Cardiac muscle cell (in vitro differentiated cells and primary cell): ENCODE data around the gene CEP164. TPM values are rescaled to one million over a fixed set of nuclear protein-coding genes. Genes with fewer than 3 reads are reported as not detected.

ENCODE experiments used
- DNase-seq, 2 donors: peaks; one replicate each; pipeline versions ENCODE4 v3.0.0 to v3.0.0-alpha.2; 2010 to 2017; ENCODE audit warnings: low read depth in 1 of 2, low spot score in 1 of 2
- H3K27ac ChIP-seq: fragments of 200-600 bp; sonication (generic); 2 replicates; pipeline ENCODE4 v1.5.1; 2016
- H3K27me3 ChIP-seq: fragments of 200-600 bp; sonication (generic); 2 replicates; pipeline ENCODE4 v1.6.0; 2016; ENCODE audit warnings: control low read depth
- H3K36me3 ChIP-seq: fragments of 200-600 bp; sonication (generic); 2 replicates; pipeline ENCODE4 v1.5.1; 2016; ENCODE audit warnings: control low read depth
- H3K4me1 ChIP-seq: fragments of 200-600 bp; sonication (generic); 2 replicates; pipeline ENCODE4 v1.8.1; 2017; ENCODE audit warnings: low read depth, mild to moderate bottlenecking, mixed run types
- H3K4me3 ChIP-seq: fragments of 200-600 bp; sonication (generic); 2 replicates; pipeline ENCODE4 v1.5.1; 2016; ENCODE audit warnings: mild to moderate bottlenecking
- H3K9me3 ChIP-seq: fragments of 200-600 bp; sonication (generic); 2 replicates; pipeline ENCODE4 v1.5.1; 2017; ENCODE audit warnings: low read depth, mild to moderate bottlenecking, control low read depth
- CTCF ChIP-seq: IDR thresholded peaks from 2 replicates; pipeline ENCODE4 v1.5.1; 2012; ENCODE audit warnings: low read depth, mild to moderate bottlenecking, low read length
- polyA plus RNA-seq: library from polyadenylated mRNA; unstranded; fragments of >200 nt; fragmentation: Nextera tagmentation; extraction: Ambion mirVana; gene quantifications from 2 replicates; pipeline ENCODE4 v1.2.1, GENCODE V29; 2016
- total RNA-seq: library from RNA; depleted of rRNA; stranded (reverse); fragments of >200 nt; gene quantifications from 2 replicates; pipeline ENCODE4 v1.2.3, GENCODE V29; 2016

Gene CEP164
- total and polyA plus RNA-seq, 2 experiments from 2014 or later = 22.6 to 31.8 TPM

- H3K27me3 ChIP-seq = peaks cover 2% of the 10 kb centered on the region
These were observed 93.8 kb downstream of the CEP164 start for GRCh38 chr11:117421476-117421875.

GRCh38 chr11:117423046-117423575 is 95.5 kb downstream of the CEP164 start:
- H3K9me3 ChIP-seq = no peaks in the 10 kb centered on the region
- TF ChIP-seq CTCF = no peak
- no peak overlapping the region for H3K4me3 ChIP-seq
- H3K27me3 ChIP-seq = peaks cover 5% of the 10 kb centered on the region
- H3K4me1 ChIP-seq = peaks cover 4% of the 10 kb centered on the region
- H3K27ac ChIP-seq = no peak overlapping the region
- H3K36me3 ChIP-seq = no peaks in the 10 kb centered on the region
- no peak for DNase-seq

More at GRCh38 chr11:117421476-117421875, 93.8 kb downstream of the CEP164 start:
- Histone ChIP-seq H3K4me3 (no peak overlapping the region), H3K27ac (no peak overlapping the region), H3K36me3 (no peaks in the 10 kb centered on the region), H3K4me1 (peaks cover 4% of the 10 kb centered on the region), H3K9me3 (no peaks in the 10 kb centered on the region)
- no peak for DNase-seq
- no peak for TF ChIP-seq CTCF

GRCh38 chr11:117424781-117425180 is 97.1 kb downstream of the CEP164 start:
- DNase-seq = peak in 1 of 2 donors; percentile 35
- no peaks in the 10 kb centered on the region for H3K9me3 ChIP-seq
- peaks cover 5% of the 10 kb centered on the region for H3K27me3 ChIP-seq
- H3K36me3 ChIP-seq = no peaks in the 10 kb centered on the region
- peaks cover 4% of the 10 kb centered on the region for H3K4me1 ChIP-seq
- no peak overlapping the region for H3K4me3 ChIP-seq
- H3K27ac ChIP-seq = no peak overlapping the region
- no peak for TF ChIP-seq CTCF

- Histone ChIP-seq H3K27me3 (peaks cover 5% of the 10 kb centered on the region), H3K4me1 (peaks cover 4% of the 10 kb centered on the region), H3K9me3 (no peaks in the 10 kb centered on the region), H3K27ac (no peak overlapping the region), H3K4me3 (no peak overlapping the region), H3K36me3 (no peaks in the 10 kb centered on the region)
- no peak for DNase-seq
- TF ChIP-seq CTCF = no peak
These were observed 98.1 kb downstream of the CEP164 start for GRCh38 chr11:117425679-117426296.

GRCh38 chr11:117426297-117426685 is 98.6 kb downstream of the CEP164 start:
- Histone ChIP-seq H3K27me3 (peaks cover 5% of the 10 kb centered on the region), H3K36me3 (no peaks in the 10 kb centered on the region), H3K9me3 (no peaks in the 10 kb centered on the region), H3K4me3 (no peak overlapping the region), H3K4me1 (peaks cover 3% of the 10 kb centered on the region), H3K27ac (no peak overlapping the region)
- peak; percentile 56 to 87 for DNase-seq
- TF ChIP-seq CTCF = peak; percentile 98
